Activated T-cell treated with anti-CD3 and anti-CD28 coated beads, Interleukin-2, amount 50 U/mL, for 1 hour (primary cell): ENCODE results near the gene SDK1.
"Not testable (repeated sequence)": the region's sequence is repeated elsewhere in the genome, so short reads cannot be mapped to it uniquely, and the experiment has no call there.

Experiments
- DNase-seq: peaks from one replicate; pipeline ENCODE4 v3.0.0-alpha.2; 2020

The SDK1 gene

GRCh38 chr7:4245135-4245865 is 944.2 kb downstream of the SDK1 start:
- DNase-seq: no peak

GRCh38 chr7:4245866-4246470 is 944.9 kb downstream of the SDK1 start:
- no peak for DNase-seq

- DNase-seq: no peak
Observed at GRCh38 chr7:4246536-4246935, 945.5 kb downstream of the SDK1 start.

- no peak for DNase-seq
Observed at GRCh38 chr7:4247106-4247876, 946.2 kb downstream of the SDK1 start.

GRCh38 chr7:4248295-4248694 is 947.2 kb downstream of the SDK1 start:
- no peak for DNase-seq

- no peak for DNase-seq
Observed at GRCh38 chr7:4249241-4249640, 948.2 kb downstream of the SDK1 start.

- no peak for DNase-seq
Observed at GRCh38 chr7:4255336-4255735, 954.3 kb downstream of the SDK1 start.

GRCh38 chr7:4256286-4256685 is 955.2 kb downstream of the SDK1 start:
- DNase-seq: no peak

- no peak for DNase-seq
Observed at GRCh38 chr7:4257146-4258111, 956.4 kb downstream of the SDK1 start.

- DNase-seq: not testable (repeated sequence)
Observed at GRCh38 chr7:4260116-4260515, 959.1 kb downstream of the SDK1 start.

- no peak for DNase-seq
Observed at GRCh38 chr7:4260867-4261600, 960.0 kb downstream of the SDK1 start.

- DNase-seq: no peak
Observed at GRCh38 chr7:4261601-4261960, 960.5 kb downstream of the SDK1 start.

GRCh38 chr7:4264206-4264605 is 963.2 kb downstream of the SDK1 start:
- not testable (repeated sequence) for DNase-seq

GRCh38 chr7:4265066-4265465 is 964.0 kb downstream of the SDK1 start:
- DNase-seq: no peak

- no peak for DNase-seq
Observed at GRCh38 chr7:4265676-4266075, 964.6 kb downstream of the SDK1 start.

- no peak for DNase-seq
Observed at GRCh38 chr7:4266270-4267040, 965.4 kb downstream of the SDK1 start.

GRCh38 chr7:4267341-4268039 is 966.4 kb downstream of the SDK1 start:
- DNase-seq: no peak

GRCh38 chr7:4268040-4268965 is 967.3 kb downstream of the SDK1 start:
- DNase-seq: no peak

- DNase-seq: no peak
Observed at GRCh38 chr7:4269086-4269485, 968.0 kb downstream of the SDK1 start.

GRCh38 chr7:4269746-4270145 is 968.7 kb downstream of the SDK1 start:
- DNase-seq: no peak
